ENCODE results near the gene REV3L. TPM values are rescaled to one million over a fixed set of nuclear protein-coding genes. Genes with fewer than 3 reads are reported as not detected.
"Not testable (repeated sequence)": the region's sequence is repeated elsewhere in the genome, so short reads cannot be mapped to it uniquely, and the experiment has no call there.

Gene REV3L
- total and polyA plus RNA-seq, 2 of the 8 experiments (the other 6 are each of a cell fraction or from before 2014, with no cell fraction given) = 2.1 to 6.6 TPM

DNA sequence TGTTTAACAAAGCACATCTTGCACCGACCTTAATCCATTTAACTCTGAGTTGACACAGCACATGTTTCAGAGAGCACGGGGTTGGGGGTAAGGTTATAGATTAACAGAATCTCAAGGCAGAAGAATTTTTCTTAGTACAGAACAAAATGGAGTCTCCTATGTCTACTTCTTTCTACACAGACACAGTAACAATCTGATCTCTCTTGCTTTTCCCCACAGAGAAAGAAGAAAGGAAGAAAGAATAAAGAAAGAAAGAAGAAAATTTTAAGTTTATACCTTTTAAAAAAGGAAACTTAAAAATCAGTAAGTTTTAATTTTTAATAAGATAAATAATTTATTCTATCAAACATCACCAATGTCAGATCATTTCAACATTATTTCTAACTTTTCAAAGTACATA, 227.2 kb downstream of the REV3L start:
- H3K36me3 ChIP-seq (ENCODE audit: control insufficient read depth in 2 of 4, insufficient read depth in 4 of 4, low read length in 3 of 4); H2BK15ac ChIP-seq (ENCODE audit: low read length): not testable (repeated sequence)
- WGBS, 2 experiments (ENCODE audit: extremely low coverage in 1 of 2, insufficient coverage in 1 of 2, insufficient read length in 1 of 2, insufficient replicate concordance in 2 of 2, low coverage in 1 of 2, low lambda C conversion rate in 2 of 2, missing lambda C conversion rate in 1 of 2) = 0% methylated on average over 1 of the region's 2 CpGs; no CpG with 5 or more reads in 1 of the 2 experiments

More for the DNA sequence above, 227.2 kb downstream of the REV3L start:
- H3K23me2 ChIP-seq (ENCODE audit: low read depth, low read length); H2AK5ac ChIP-seq (ENCODE audit: low read depth, low read length); H4K91ac ChIP-seq (replicated peaks; ENCODE audit: insufficient read length, low read length); H2BK5ac ChIP-seq (ENCODE audit: low read depth, low read length); DNase-seq (ENCODE audit: low read depth in 1 of 2, low spot score in 2 of 2); H4K8ac ChIP-seq (ENCODE audit: extremely low read depth, insufficient read depth, low read length); FAIRE-seq; H3K18ac ChIP-seq (ENCODE audit: extremely low read depth, low read length); H2AFZ ChIP-seq (ENCODE audit: low read length); H4K5ac ChIP-seq (ENCODE audit: insufficient read length, low read depth, low read length); H3K14ac ChIP-seq (ENCODE audit: insufficient read length); H3K56ac ChIP-seq (replicated peaks; ENCODE audit: insufficient read length, low read depth, low read length); H3K23ac ChIP-seq (ENCODE audit: insufficient read length); H3K9ac ChIP-seq (replicated peaks in 1 of 4; ENCODE audit: extremely low read depth in 1 of 4, low read depth in 3 of 4, low read length in 3 of 4); H2BK12ac ChIP-seq (ENCODE audit: low read depth, low read length); H3K79me1 ChIP-seq (ENCODE audit: low read depth, low read length); H3K27me3 ChIP-seq (replicated peaks in 1 of 4; ENCODE audit: control insufficient read depth in 3 of 4, extremely low read depth in 1 of 4, insufficient read depth in 3 of 4, low read length in 3 of 4); H3K4ac ChIP-seq (replicated peaks; ENCODE audit: insufficient read length, low read depth, low read length); POLR2A ChIA-PET (ENCODE audit: partially characterized antibody); H3K27ac ChIP-seq (ENCODE audit: low read depth, low read length); H2BK20ac ChIP-seq (ENCODE audit: low read length); H3K9me3 ChIP-seq (ENCODE audit: insufficient read depth in 2 of 2, low read depth in 1 of 2, low read length in 1 of 2); H2BK120ac ChIP-seq (replicated peaks; ENCODE audit: low read depth, low read length); H4K20me1 ChIP-seq (replicated peaks in 1 of 2; ENCODE audit: control insufficient read depth in 1 of 2, insufficient read depth in 2 of 2, low read length in 2 of 2); H3K4me3 ChIP-seq (ENCODE audit: extremely low read depth in 1 of 4, insufficient read depth in 2 of 4, low read depth in 3 of 4, low read length in 4 of 4): not testable (repeated sequence)
- Histone ChIP-seq H3K79me2 (ENCODE audit: control insufficient read depth in 1 of 2, insufficient read depth in 2 of 2, low read length in 2 of 2) (peaks cover 0 to 11% of the 10 kb centered on the region in 2 experiments; a peak in 2 of 4 replicates), H3K4me2 (ENCODE audit: insufficient read depth in 1 of 2, low read depth in 2 of 2, low read length in 2 of 2) (peak overlapping the region in 1 of 2 experiments; percentile 75; a peak in 2 of 4 replicates), H3K4me1 (replicated peaks in 1 of 4; ENCODE audit: control insufficient read depth in 3 of 4, insufficient read depth in 4 of 4, low read length in 3 of 4) (peaks cover 2 to 21% (median 14%) of the 10 kb centered on the region in 4 experiments; a peak in 6 of 7 replicates)
- CTCF ChIA-PET (ENCODE audit: partially characterized antibody) = interaction anchor here (0.6 to 1.9 kb wide), 2 partner anchors 46 to 181 kb away, joined by 3 to 7 read pairs; no protein-coding TSS in a partner anchor

Data from H1 (cell line).